Measurements from ENCODE around the gene MYH13.

Gene MYH13

DNA sequence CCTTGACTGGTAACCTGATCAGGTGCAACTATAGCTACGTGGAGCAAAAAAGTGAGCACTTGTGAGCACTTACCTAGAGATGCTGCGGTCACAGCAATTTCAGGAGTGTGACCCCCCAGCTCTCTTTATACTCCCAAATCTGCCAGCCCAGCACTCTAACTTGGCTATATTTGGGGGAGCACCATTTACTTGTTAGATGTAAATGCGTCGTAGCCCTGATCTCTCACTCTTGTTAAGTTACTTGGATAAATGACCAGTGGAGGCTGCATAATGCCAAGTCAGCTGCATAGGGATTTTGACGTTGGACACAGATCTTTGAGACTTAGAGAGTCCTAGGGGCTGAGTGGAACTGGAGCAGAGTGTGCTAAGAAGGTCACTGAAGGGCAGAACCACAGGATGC lies at the start of gene MYH13:
TSS of gene MYH13 (minus strand) at position 101 of the 400 bp plus-strand sequence. CDS start 8,476 bp downstream, outside the sequence.
- DNase-seq = no peak

DNA sequence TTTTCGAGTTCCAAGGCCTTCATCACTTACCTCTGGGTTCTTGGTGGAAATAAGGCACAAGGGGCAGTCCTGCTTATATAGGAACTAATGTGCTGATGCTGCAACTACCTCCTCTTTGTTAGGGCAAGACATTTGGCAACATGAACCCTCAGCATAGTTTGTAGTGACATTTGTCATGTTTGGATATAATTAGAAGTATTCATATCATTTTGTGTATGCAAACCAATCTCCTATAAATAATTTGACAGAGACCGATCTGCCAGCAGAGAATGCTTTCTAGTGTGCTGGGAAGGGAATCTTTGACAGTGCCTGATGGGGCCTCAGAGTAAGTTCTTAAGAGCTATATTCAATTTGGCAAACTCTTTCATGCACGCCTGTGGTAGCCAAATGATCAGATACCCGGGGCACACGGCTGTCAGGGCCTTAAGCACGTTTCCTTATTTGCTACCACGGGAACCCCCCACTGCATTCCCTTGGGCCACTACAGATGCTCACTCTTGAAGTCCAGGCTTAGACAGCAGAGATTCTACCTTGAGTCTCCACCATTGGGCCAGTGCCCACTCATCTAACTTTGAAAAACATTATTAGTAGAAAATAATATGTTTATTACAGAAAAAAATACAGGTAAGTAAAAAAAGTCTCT lies 49.2 kb upstream of the MYH13 start, which contains the start of gene MYH8:
TSS of gene MYH8 (minus strand) at position 51 of the 643 bp plus-strand sequence. CDS start 1,723 bp downstream, outside the sequence.
- no peak for DNase-seq

DNA sequence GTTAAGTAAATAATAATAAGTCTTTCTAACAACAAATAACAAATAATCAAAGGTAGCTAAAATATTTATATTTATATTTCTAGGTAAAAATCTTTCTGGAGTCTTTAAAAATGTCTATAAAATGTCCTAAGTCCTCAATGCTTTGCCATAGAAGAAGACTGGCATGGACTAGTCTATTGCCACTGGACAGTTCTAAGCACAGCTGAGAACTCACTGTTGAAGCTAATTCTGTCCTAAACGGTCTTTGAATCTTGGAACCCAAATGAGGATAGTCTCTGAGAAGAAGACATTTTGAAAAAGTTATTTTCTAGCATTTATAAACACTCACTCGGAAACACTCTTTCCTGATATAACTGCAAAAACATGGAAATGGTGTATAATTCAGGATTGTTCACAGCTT lies 48.4 kb upstream of the MYH13 start:
- no peak for DNase-seq

DNA sequence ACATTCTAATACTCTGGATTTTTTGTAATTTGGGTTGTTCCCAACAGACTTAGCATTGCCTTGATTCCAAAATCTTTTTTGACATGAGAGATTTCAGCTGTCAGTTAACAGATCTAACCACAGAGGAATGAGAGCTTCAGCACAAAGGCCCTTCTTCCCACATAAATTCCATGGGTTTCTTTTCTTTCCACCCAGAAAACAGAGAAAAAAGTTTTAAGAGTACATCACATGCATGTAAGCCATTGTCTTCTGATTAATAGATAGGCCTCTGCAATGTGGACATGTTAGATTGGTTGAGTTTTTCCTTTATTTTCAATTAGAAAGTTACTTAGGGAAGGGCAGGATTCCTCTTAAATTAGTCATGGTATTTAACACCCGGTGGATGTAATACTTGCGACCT lies 48.0 kb upstream of the MYH13 start:
- DNase-seq = no peak

GRCh38 chr17:10417431-10417830 lies 44.6 kb upstream of the MYH13 start:
- DNase-seq = no peak

DNA sequence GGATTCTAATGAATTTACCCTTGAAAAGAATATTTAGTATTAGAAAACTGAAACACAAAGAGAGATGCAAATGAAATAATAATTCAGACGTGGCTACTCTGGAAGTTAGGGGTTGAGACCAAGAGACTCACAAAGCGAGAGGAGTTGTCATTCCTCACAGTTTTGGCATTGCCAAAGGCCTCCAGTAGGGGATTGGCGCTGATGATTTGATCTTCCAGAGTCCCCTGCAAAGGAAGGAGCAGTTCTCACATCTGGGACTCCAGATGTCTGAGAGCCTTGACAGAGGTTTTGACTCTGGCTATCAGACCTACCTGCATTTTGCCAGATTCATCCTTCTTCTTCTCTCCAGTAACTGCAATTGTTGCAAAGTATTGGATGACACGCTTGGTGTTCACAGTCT lies 42.4 kb upstream of the MYH13 start:
- DNase-seq = no peak

- no peak for DNase-seq
These were observed 30.8 kb upstream of the MYH13 start for GRCh38 chr17:10403589-10403988.

- no peak for DNase-seq
These were observed 25.5 kb upstream of the MYH13 start for GRCh38 chr17:10398352-10398751.

DNA sequence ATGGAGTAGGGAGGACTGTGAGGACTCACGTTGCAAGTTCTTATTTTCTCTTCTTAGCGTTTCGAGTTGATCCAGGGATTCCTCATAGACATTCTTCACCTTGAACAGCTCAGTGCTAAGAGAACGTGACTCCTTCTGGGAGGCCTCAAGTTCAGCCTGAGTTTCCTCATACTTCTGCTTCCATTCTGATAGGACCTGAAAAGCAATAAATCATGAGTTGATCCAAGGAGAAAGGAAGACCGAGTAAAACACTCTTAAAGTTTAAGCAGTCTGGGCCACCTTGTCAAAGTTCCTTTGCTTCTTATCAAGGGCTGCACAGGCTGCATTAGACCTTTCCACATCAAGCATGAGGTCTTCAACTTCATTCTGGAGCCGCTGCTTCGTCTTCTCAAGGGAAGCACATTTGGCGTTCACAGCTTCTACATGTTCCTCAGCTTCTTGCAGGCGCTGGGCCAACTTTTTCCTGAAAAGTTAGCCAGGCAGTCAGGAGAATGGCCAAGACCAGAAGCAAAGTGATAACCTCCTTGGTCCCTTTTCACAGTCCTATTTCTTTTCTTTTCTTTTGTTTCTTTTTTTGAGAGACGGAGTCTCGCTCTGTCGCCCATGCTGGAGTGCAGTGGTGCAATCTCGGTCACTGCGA lies 23.8 kb upstream of the MYH13 start:
- no peak for DNase-seq

DNA sequence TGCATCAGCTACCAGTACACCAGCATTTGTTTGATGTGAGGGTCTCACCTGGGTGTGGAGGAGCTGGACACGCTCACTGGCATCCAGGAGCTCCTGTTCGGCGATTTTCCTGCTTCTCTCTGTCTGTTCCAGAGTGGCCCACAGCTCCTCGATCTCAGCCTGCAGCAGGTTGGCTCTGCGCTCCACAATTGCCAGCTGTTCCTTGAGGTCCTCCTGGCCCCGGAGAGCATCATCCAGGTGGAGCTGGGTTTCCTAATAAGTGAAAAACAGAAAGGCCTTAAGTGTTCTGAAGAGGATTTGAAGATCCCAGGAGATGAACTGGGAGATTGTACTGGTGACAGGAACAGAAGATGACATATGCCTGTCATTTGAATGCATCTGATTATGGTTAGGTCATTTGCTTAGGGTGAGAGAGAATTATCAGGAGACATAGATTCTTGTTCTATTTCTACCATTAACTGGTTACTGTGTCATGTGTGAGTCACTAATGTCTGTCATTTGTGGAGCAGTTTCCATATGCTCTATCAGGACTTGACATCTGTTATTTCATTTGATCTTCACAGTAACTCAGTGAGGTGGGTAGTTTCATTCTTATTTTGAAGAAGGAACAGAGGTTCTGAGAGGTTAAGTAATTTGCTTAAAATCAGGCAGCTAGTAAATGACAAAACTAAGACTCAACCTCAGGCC lies 21.5 kb upstream of the MYH13 start:
- no peak for DNase-seq

GRCh38 chr17:10392880-10393279 lies 20.1 kb upstream of the MYH13 start:
- no peak for DNase-seq

- no peak for DNase-seq
These were observed 13.1 kb upstream of the MYH13 start for GRCh38 chr17:10385871-10386270.

GRCh38 chr17:10384175-10384574 lies 11.4 kb upstream of the MYH13 start:
- DNase-seq = no peak

DNA sequence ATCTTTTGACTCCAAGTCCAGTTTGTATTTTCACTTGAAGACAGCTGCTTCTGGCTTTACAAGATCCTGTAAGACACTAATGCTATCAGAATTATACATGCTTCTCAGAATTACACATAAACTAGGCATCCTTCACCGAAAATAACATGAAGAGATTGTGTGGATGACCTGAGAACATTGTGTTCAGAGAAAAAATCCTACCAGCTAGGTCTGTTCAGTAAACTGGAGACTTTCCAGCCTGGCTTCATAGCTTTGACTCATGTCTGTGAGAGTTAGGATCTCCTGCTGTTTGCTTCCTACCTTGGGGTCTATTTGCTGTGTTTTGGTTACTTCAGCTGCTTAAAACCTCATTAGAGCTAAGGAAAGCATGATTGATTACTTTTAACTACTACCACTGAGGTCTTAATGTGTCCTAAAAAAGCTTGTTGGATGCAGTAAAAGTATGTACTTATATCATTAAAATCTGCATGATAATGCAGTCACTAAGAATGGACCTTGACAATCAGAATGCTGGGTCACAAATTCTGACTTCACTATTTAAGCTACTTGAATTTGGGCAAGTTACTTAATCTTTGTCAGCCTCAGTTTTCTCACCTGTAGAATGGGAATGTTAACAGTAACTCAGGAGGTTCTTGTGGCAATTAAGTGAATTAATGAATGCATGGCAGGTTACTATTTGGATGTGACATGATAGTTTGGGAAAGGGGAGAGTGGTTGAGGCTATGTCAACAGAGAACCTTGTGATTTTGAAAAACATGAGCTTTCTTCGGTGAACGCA lies 8.0 kb upstream of the MYH13 start:
- no peak for DNase-seq

DNA sequence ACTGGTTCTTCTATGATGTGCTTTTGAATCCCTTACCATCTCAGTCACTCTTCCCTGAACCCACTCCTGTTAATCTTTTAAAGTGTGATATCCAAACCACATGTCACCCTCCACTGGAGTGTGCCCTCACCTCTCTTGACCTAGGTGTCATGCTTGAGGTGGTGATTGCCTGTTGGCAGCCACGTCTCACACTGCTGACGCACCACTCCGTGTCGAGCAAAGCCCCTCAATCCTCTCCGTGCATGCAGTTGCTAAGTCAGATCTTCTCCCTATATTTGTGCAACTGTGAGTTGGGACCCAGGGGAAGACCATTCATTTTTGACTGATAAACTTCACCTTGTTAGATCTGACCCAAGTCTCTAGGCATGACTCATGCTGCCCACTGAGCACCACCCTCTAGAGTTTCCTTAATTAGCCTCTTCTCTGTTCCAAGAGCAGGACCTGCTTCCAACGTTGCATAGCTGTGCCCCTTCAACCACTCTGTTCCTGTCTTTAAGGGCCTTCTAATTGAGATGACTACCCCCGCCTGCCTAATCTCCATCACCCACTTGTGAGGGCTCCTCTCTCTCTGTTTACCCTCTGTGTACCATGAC lies 2.7 kb downstream of the MYH13 start:
- no peak for DNase-seq

DNA sequence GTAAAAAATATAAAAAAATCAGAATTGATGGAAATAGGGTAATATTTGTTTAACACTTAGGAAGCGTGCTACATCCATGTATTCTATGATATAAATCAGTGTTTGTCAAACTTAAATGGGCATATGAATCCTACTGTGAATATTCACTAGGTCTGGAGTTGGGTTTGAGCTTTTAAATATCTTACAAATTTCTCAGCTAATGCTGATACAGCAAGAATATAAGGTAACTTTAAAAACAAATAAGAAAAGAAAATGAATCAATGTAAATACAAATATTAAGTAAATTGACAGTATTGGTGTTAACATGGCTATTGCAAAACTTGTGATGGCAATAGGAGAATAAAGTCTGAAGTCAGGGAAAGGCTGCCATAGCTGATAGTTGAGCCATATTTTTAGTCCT lies 3.6 kb downstream of the MYH13 start:
- DNase-seq = no peak

DNA sequence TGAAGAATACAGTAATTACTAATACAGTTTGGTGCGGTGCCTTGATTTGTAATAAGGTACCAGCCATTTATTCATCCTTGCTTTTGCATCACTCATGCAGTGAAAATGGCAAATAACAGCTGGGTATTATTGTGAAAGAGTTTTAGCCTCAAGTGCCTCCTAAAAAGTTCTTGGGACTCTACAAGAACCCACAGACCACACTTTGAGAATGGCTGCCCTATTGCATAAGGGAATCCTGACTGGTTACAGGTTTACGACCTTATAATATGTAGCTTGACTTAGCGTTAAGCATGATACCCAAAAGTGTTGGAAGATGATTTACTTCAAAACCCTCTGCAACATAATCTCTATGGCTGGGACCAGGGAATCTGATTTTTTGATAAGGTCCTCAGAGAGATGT lies 4.2 kb downstream of the MYH13 start:
- DNase-seq = no peak

DNA sequence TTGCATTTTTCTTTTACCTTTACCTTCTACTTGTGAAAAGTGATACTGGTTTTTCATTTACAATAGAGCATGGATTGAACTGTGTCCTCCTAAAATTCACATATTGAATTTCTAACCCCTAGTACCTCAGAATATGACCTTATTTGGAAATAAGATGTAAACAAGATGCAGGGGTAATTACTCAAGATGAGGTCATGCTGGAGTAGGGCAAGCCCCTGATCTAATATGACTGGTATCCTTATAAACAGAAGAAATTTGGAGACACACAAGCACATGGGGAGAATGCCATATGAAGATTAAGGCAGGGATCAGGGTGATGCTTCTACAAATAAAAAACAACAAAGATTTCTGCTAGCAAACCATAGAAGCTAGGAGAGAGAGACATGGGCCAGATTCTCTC lies 12.2 kb downstream of the MYH13 start:
- no peak for DNase-seq

- DNase-seq = no peak
These were observed 15.0 kb downstream of the MYH13 start for GRCh38 chr17:10357768-10358167.

DNA sequence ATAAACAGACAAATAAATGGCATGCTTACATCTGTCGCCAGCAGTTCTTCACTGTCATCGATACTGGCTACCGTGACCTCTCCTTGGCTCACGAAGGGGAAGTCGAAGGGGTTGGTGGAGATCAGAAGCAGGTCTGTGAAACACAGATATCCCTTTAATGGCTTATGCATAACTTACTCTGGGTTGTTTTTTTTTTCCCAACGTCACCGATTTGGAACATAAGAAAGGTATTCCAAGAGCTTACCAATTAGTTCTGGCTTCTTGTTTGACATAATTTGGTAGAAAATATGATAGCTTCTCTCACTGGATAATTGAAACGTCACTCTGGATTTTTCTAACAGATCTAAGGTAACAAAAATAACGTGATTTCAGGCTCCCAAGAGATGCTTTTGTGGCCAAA lies 18.2 kb downstream of the MYH13 start:
- DNase-seq = no peak

- DNase-seq = no peak
These were observed 19.9 kb downstream of the MYH13 start for GRCh38 chr17:10352893-10353292.

DNA sequence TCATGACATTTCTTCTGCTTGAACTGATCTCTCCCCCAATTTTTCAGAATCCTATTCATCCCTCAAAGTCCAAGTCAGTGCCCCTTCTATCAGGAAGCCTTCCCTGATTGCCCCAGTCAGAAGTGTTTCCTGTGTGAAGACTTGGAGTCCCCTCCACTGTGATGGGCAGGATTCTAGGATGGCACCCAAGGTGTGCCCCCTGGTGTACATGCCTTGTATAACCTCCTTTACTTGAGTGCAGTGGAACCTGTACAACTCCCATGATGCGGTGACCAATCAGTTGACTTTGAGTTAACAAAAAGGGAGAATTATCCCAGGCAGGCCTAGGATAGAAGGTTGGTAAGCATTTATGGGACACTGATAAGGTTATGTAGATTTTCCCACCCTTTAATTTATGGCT lies 23.4 kb downstream of the MYH13 start:
- no peak for DNase-seq

- DNase-seq = no peak
These were observed 28.0 kb downstream of the MYH13 start for GRCh38 chr17:10344816-10345215.
